HEK293 (cell line): ENCODE measurements around the gene MRGPRE.

Experiments
- CTCF ChIA-PET: fragments of 350-600 bp; formaldehyde crosslinking; extraction: SDS; loops from one replicate; lab custom pipeline; 2021; ENCODE audit warnings: antibody characterized with exemption; lab: Yijun Ruan, JAX
- POLR2A ChIA-PET: fragments of 300-600 bp; formaldehyde crosslinking; extraction: SDS; loops from one replicate; lab custom pipeline; 2020; ENCODE audit warnings: antibody characterized with exemption, inconsistent platforms; lab: Yijun Ruan, JAX
- H3K27ac ChIP-seq: fragments of 200-500 bp; sonication (Bioruptor generic); 2 replicates; pipeline ENCODE4 v1.5.1; 2014; ENCODE audit warnings: low read depth, low read length, control low read depth, inconsistent platforms; ENCODE audit errors: extremely low read depth
- H3K36me3 ChIP-seq, 2 experiments: fragments of 200-500 bp in 1 of 2; sonication (Bioruptor generic) in 1 of 2; 1 replicate in 1 of 2; 2 replicates in 1 of 2; pipeline ENCODE4 v1.5.1; 2014 to 2017; ENCODE audit warnings: inconsistent platforms in 2 of 2, low read length in 2 of 2; ENCODE audit not compliant: control insufficient read depth in 2 of 2, insufficient read depth in 1 of 2
- H3K4me1 ChIP-seq: fragments of 200-500 bp; sonication (Bioruptor generic); 2 replicates; pipeline ENCODE4 v1.5.1; 2014; ENCODE audit warnings: mild to moderate bottlenecking, low read length, inconsistent platforms; ENCODE audit not compliant: control insufficient read depth, insufficient read depth
- H3K4me3 ChIP-seq: 2 replicates; pipeline ENCODE4 v1.5.1; 2011; ENCODE audit warnings: low read depth, mild to moderate bottlenecking, control low read depth, low read length, moderate library complexity
- H3K9me3 ChIP-seq: fragments of 200-500 bp; sonication (Bioruptor generic); 2 replicates; pipeline ENCODE4 v1.5.1; 2014; ENCODE audit warnings: low read depth, low read length, inconsistent platforms; ENCODE audit not compliant: control insufficient read depth, insufficient read depth
- EGR2 ChIP-seq: fragments of 450-650 bp; formaldehyde crosslinking; IDR thresholded peaks from 2 replicates; pipeline ENCODE4 v1.5.1; 2016; ENCODE audit warnings: low read depth, missing biosample characterization, missing genetic modification characterization
- GLIS1 ChIP-seq: fragments of 450-650 bp; formaldehyde crosslinking; IDR thresholded peaks from 2 replicates; pipeline ENCODE4 v1.5.1; 2016; ENCODE audit warnings: missing biosample characterization, missing genetic modification characterization
- KLF1 ChIP-seq: fragments of 450-650 bp; formaldehyde crosslinking; IDR thresholded peaks from 2 replicates; pipeline ENCODE4 v1.5.1; 2016; ENCODE audit warnings: missing biosample characterization, missing genetic modification characterization
- OSR2 ChIP-seq: fragments of 450-650 bp; formaldehyde crosslinking; IDR thresholded peaks from 2 replicates; pipeline ENCODE4 v1.5.1; 2016; ENCODE audit warnings: missing biosample characterization, missing genetic modification characterization
- SCRT2 ChIP-seq: fragments of 450-650 bp; formaldehyde crosslinking; IDR thresholded peaks from 2 replicates; pipeline ENCODE4 v1.5.1; 2016; ENCODE audit warnings: missing biosample characterization, missing genetic modification characterization
- ZBTB10 ChIP-seq: fragments of 450-650 bp; formaldehyde crosslinking; IDR thresholded peaks from 2 replicates; pipeline ENCODE4 v1.5.1; 2016; ENCODE audit warnings: missing biosample characterization, missing genetic modification characterization
- ZNF292 ChIP-seq: fragments of 450-650 bp; formaldehyde crosslinking; IDR thresholded peaks from 2 replicates; pipeline ENCODE4 v1.5.1; 2016; ENCODE audit warnings: low read depth, missing biosample characterization, missing genetic modification characterization, borderline replicate concordance
- ZNF354C ChIP-seq: fragments of 450-650 bp; formaldehyde crosslinking; IDR thresholded peaks from 2 replicates; pipeline ENCODE4 v1.5.1; 2016; ENCODE audit warnings: missing biosample characterization, missing genetic modification characterization, low read depth, borderline replicate concordance
- ZNF398 ChIP-seq: fragments of 450-650 bp; formaldehyde crosslinking; IDR thresholded peaks from 2 replicates; pipeline ENCODE4 v1.5.1; 2017; ENCODE audit warnings: missing biosample characterization, missing genetic modification characterization
- ZNF404 ChIP-seq: fragments of 450-650 bp; formaldehyde crosslinking; IDR thresholded peaks from 2 replicates; pipeline ENCODE4 v1.5.1; 2017; ENCODE audit warnings: missing biosample characterization, missing genetic modification characterization
- ZNF473 ChIP-seq: fragments of 450-650 bp; formaldehyde crosslinking; IDR thresholded peaks from 2 replicates; pipeline ENCODE4 v1.5.1; 2017; ENCODE audit warnings: missing biosample characterization, missing genetic modification characterization
- ZNF488 ChIP-seq: fragments of 450-650 bp; formaldehyde crosslinking; IDR thresholded peaks from 2 replicates; pipeline ENCODE4 v1.5.1; 2016; ENCODE audit warnings: missing biosample characterization, missing genetic modification characterization
- ZNF513 ChIP-seq: fragments of 450-650 bp; IDR thresholded peaks from 2 replicates; pipeline ENCODE4 v1.5.1; 2018; ENCODE audit warnings: missing biosample characterization, missing genetic modification characterization
- ZNF561 ChIP-seq: fragments of 450-650 bp; IDR thresholded peaks from 2 replicates; pipeline ENCODE4 v1.5.1; 2018; ENCODE audit warnings: missing biosample characterization, missing genetic modification characterization, borderline replicate concordance
- ZNF626 ChIP-seq: fragments of 450-650 bp; sonication (Bioruptor Pico); formaldehyde crosslinking; IDR thresholded peaks from 2 replicates; pipeline ENCODE4 v1.5.1; 2018; ENCODE audit warnings: missing biosample characterization, missing genetic modification characterization, inconsistent platforms
- ZNF670 ChIP-seq: fragments of 450-650 bp; formaldehyde crosslinking; IDR thresholded peaks from 2 replicates; pipeline ENCODE4 v1.5.1; 2016; ENCODE audit warnings: missing biosample characterization, missing genetic modification characterization, low read depth
- ZNF707 ChIP-seq: fragments of 450-650 bp; formaldehyde crosslinking; IDR thresholded peaks from 2 replicates; pipeline ENCODE4 v1.5.1; 2016; ENCODE audit warnings: missing biosample characterization, missing genetic modification characterization
- ZNF747 ChIP-seq: fragments of 450-650 bp; formaldehyde crosslinking; IDR thresholded peaks from 2 replicates; pipeline ENCODE4 v1.5.1; 2016; ENCODE audit warnings: missing biosample characterization, missing genetic modification characterization
- TF ChIP-seq, protein P1 (sequence below): fragments of 450-650 bp; formaldehyde crosslinking; IDR thresholded peaks from 2 replicates; pipeline ENCODE4 v1.5.1; 2017; ENCODE audit warnings: missing biosample characterization, missing genetic modification characterization

Gene MRGPRE

GRCh38 chr11:3234846-3235245, 2.6 kb upstream of the MRGPRE start (continued):
- no peak for TF ChIP-seq ZBTB10 (tag by site-specific recombination)
- no peak for TF ChIP-seq ZNF513
- no peak for TF ChIP-seq GLIS1 (tag by site-specific recombination)

DNA sequence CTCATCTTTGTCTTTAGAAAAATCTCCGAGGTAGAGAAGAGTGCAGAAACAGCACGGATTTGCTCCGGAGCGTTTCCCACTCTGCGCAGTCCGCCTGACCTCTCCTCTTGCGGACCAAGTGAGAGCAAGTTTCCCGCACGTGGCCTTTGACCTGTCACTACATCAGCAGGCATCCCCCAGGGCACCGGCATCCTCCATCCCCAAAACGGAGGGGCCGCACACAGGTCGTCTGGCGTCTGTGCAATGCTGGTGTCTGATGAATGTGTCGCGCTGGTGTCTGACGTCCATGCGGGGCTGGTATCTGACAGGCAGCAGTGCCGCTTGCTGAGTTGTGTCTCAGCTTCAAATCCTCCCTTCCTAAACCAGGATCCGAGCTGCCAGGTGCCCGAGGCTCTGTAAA, 739 bp upstream of the MRGPRE start:
- TF ChIP-seq ZNF561 = no peak
- no peak for TF ChIP-seq SCRT2 (tag by site-specific recombination)
- no peak for TF ChIP-seq ZNF707
- TF ChIP-seq ZNF292 (tag by site-specific recombination) = no peak
- TF ChIP-seq ZNF488 = no peak
- TF ChIP-seq KLF1 = no peak
- TF ChIP-seq ZNF354C (tag by site-specific recombination) = no peak
- TF ChIP-seq ZNF398 (tag by site-specific recombination) = no peak
- TF ChIP-seq ZNF473 (tag by site-specific recombination) = no peak
- TF ChIP-seq ZNF404 (tag by site-specific recombination) = no peak
- TF ChIP-seq, protein P1, sequence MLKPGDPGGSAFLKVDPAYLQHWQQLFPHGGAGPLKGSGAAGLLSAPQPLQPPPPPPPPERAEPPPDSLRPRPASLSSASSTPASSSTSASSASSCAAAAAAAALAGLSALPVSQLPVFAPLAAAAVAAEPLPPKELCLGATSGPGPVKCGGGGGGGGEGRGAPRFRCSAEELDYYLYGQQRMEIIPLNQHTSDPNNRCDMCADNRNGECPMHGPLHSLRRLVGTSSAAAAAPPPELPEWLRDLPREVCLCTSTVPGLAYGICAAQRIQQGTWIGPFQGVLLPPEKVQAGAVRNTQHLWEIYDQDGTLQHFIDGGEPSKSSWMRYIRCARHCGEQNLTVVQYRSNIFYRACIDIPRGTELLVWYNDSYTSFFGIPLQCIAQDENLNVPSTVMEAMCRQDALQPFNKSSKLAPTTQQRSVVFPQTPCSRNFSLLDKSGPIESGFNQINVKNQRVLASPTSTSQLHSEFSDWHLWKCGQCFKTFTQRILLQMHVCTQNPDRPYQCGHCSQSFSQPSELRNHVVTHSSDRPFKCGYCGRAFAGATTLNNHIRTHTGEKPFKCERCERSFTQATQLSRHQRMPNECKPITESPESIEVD (tag by site-specific recombination) = no peak
- no peak for TF ChIP-seq EGR2 (tag by site-specific recombination)
- no peak for TF ChIP-seq ZNF747 (tag by site-specific recombination)
- no peak for TF ChIP-seq ZNF670 (tag by site-specific recombination)
- no peak for TF ChIP-seq OSR2 (tag by site-specific recombination)
- TF ChIP-seq ZNF626 (tag by site-specific recombination) = no peak
- Histone ChIP-seq H3K27ac (no peak overlapping the region), H3K9me3 (no peaks in the 10 kb centered on the region), H3K4me3 (no peak overlapping the region), H3K36me3 (no peaks in the 10 kb centered on the region), H3K4me1 (no peaks in the 10 kb centered on the region)
- CTCF ChIA-PET = no interaction called here
- POLR2A ChIA-PET = no interaction called here
